GM19463 (cell line): Measurements from ENCODE around the gene SOWAHA.

Experiments
- ATAC-seq: cut with Tn5 transposase; IDR thresholded peaks from one replicate; pipeline ENCODE4 v1.9.1; 2021; ENCODE audit warnings: mild to moderate bottlenecking, moderate library complexity; ENCODE audit not compliant: unreplicated experiment

SOWAHA gene

GRCh38 chr5:132825033-132825833 is 12.1 kb downstream of the SOWAHA start:
- ATAC-seq, result no peak

- ATAC-seq, result no peak
Measured at GRCh38 chr5:132825834-132826391, 12.8 kb downstream of the SOWAHA start.

DNA sequence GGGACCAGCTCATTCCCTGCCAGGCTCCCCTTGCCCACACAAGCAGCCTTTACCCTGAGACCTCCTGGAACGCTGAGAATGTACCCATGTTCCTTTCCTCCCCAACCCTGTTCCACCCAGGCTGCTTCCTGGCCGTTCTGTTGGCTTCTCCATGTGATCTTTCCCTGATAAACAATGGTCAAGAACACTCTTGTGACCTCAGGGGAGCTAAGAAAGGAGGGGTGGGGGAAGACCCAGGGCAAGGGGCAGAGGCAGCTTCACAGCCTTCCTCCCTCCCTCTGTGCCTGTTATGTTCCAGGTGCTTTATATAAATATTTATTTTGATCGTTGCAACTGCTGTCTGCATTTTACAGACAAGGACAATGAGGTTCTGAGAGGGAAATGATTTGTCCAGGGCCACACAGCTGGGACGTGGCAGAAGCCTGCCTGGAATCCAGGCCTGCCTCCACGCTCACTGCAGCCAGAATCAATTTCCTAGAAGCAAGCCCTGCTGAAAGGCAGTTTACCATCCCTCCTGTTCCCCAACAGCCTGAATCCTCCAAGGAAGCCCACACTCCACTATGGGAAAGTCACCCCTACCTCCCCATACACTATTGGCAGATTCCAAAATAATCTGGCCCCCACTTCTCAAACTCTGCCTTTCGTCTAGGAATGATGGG is 13.5 kb downstream of the SOWAHA start:
- no peak for ATAC-seq

DNA sequence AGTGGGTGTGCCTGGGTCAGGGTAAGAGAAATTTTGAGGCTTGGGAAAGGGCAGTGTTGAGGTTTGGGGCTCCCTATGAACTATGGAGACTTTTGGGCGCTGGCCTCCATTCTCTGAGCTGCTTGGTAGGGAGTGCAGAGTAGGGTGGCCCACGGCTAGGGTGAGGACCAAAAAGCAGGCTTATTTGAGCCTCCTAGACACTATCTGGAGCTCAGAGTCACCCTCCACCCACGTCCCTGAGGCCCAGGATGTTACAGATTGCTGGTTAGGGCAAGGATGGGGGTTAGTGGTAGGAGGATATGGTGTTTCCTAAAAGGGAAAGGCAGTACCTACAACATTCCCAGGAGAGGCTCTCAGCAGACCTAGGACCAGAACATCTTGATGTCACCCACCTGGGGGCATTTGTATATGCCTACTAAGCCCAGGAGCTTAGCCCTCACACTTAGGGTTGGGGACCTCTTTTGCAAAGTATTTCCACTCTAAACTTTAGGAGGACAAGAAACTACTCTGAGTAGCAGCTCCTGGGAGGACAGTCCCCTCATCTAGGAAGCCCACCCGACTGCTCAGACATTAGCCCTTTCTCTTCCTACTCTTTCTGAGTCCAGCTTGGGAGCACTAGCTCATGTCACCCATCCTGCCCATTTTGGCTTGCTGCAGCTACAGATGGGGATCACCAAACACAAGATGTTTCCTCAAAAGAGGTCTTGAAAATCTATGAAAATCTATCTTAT is 15.0 kb downstream of the SOWAHA start:
- ATAC-seq, result no peak

- no peak for ATAC-seq
Measured at GRCh38 chr5:132828846-132829494, 15.9 kb downstream of the SOWAHA start.

DNA sequence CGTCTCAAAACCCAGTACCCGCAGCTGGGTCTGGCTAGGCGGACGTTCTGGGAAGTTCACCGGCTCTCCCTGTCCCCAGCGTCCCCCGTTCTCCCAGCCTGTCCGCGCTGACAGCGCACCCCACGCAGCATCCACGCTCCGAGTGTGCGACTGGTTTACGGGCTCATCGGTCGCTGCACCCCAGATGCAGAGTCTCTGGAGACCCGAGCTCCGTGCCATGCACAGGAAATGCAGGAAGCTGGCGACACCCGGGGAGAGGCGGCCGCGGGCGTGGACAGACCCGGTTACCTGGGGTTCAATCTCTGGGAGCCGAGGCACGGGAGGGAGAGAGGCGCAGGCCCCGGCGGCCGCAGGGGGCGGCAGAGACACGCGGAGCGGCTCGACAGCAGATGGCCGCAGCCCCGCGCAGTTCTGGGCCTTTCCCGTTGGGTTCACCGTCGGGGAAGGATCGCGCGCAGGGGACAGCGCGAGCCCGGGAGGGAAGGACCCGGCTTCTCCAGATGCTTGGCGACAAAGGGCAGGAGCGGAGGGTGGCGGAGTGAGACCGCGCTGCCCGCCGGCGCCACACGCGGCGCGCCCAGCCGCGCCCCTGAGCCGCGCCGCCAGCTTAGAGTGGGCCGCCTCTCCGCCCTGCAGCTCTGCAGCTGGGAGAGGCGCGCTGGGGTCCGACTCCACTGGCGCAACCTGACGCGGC is 16.8 kb downstream of the SOWAHA start:
- peak; percentile 78 for ATAC-seq

DNA sequence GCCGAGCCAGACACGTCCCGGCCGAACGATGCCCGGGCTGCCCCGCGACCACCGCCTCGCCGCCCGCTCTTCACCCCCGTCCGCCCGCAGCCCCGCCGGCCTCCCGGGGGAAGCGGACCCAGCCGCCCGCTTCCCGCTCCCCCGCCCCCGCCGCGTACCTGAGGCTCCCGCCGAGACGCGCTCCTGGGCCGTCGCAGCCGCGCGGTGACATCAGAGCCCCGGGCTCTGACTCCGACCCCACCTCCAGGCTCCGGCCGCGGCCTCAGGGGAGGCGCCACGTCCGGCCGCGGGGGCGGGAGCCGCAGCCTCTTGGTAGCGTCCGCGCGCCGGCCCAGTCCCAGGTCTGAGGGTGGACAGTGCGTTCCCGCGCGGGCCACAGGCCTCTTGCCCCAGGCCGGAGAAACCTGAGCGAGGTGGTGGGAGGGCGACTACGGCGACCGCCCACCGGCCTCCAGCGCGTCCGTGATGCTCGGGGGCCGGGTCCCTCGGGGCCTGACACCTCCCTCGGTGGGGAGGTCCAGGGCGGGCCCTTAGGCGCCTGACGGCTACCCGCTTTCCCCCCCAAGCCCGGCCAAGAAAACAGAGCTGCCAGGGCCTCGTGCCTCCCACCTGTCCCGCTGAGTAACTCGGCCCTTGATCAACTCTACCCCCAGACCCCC is 17.5 kb downstream of the SOWAHA start, which contains the start of gene SHROOM1:
Gene SHROOM1 (minus strand): TSS at position 212 of the 659 bp plus-strand sequence. CDS start 4,507 bp downstream, outside the sequence.
- peak; percentile 77 for ATAC-seq

- no peak for ATAC-seq
Measured at GRCh38 chr5:132831095-132831860, 18.2 kb downstream of the SOWAHA start.

DNA sequence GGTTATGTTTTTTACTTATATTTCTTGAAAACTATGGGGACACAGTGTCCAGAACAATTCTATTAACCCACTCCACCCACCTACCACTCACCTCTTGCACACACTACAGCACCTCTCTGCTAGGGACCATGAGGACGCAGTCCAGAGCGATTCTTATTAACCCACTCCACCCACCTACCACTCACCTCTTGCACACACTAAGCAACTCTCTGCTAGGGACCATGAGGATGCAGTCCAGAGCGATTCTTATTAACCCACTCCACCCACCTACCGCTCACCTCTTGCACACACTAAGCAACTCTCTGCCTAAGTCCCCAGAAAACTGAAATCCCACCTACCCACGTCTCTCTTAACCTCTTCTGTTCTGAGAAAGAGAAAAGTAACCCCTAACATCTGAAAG is 19.5 kb downstream of the SOWAHA start:
- no peak for ATAC-seq

DNA sequence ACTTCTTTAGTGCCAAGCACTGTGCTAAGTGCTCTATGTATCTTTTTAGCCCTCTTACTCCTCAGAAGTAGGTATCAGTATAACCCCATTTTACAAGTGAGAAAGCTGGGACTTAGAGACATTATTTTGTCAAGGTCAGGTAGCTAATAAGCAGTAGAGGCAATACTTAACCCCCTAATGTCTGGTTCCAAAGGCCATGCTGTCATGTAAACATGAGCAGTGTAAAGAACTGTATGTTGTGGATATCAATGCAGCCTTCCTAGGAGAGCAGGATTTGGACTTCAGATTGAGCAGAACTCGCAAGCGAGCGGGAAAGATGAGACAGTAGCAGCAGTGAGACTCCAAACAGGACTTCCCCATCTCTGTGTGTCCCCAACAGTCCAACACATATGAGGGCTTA is 21.0 kb downstream of the SOWAHA start:
- no peak for ATAC-seq

DNA sequence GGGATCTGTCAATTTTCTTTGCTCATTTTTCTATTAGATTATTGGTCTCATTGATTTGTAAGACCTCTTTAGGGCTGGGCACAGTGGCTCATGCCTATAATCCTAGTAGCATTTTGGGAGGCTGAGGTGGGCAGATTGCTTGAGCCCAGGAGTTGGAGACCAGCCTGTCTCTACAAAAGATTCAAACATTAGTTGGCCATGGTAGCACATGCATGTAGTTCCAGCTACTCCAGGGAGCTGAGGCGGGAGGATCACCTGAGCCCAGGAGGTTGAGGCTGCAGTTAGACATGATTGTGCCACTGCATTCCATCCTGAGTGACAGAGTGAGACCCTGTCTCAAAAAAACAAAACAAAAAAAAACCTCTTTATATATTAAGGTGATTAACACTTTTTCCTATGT is 23.8 kb downstream of the SOWAHA start:
- no peak for ATAC-seq

DNA sequence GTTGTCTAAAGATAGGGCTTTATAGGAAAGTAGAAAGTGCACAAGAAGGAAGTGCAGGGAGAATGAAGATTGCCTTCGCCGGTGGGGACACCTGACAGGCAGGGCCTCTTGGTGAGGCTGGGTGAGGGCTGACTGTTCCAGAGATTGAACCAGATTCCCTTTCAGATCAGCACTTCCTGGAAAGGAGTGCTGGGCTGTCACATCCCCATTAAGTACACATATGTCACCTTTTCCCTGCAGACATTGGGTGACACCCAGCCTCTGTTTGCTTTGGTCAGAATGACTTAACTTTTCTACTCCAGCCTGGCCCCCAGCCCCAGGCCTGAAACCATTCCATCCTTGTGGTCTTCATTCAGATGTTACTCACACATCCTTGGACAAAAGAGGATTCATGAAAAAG is 24.8 kb downstream of the SOWAHA start:
- ATAC-seq, result no peak

DNA sequence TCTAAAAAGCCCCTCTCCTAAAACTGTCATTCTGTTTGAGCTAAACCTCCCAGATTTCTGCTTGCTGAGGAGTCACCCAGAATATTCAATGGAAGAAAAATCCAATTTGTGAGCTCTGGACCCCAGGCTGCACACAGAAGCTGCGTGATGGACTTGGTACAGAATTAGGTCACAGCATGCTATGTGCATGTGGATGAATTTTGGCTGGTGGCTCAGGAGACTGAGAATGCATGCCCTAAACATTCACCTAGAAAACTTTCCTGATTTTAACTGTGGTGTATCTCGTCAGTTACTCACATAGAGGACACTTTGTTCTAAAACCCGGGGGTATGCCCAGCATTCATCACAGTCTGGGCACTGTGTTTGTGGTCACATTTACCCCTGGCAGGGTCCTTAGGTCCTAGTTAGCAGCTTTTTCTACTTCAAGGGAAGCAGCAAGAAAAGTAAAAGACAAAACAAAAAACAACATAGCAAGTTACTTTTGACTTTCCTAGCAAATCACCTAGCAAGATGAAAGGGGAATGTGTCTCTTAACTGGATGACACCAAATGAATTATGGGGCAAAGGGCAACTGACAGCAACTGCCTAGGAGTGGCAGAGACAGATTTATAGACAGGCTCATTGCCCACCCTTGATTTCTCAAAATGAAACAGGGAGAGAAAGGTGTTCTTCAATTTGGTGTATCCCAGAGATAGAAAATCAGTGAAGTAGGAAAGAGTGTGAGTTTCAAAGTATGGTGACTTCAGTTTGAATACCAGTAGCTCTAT is 25.6 kb downstream of the SOWAHA start:
- no peak for ATAC-seq

DNA sequence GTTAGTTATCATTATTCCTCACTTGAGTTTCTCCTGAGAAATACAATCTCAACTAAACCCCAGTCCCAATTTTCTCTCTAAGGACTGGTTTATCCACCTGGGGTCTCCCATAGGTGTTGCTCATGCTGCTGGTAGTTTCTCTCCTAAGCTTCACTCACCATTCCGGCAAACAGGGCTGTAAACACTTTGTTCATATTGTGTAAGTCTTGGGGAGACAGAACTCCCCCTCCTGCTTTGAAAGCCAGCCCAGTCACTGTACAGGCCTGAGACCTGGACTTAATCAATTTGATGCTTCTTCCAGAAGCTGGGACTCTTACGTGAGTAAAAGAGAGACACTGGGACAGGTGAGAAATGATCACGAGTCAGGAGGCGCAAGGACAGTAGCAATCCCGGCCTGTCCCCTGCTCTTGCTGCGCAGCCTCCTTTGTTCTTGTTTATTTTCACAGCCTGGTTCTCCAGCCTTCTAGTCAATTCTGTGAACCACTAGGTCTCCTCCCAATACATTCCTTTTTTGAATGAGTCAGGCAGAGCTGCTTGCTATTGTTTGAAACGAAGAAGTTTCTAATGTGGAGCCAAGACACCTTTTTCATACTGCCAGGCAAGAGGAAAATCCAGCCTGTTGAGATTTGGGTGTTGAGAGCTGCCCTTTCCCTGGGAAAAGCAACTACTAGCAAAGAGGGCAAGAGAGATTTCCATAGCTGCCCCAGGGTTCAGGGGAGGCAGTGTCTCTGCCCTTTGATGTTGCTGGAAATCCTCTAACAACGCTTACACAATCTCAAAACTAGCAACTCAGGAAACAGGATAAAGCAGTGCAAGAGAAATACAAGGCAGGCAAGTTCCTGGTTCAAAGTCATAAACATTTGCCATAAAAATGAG is 26.6 kb downstream of the SOWAHA start:
- ATAC-seq, result no peak

DNA sequence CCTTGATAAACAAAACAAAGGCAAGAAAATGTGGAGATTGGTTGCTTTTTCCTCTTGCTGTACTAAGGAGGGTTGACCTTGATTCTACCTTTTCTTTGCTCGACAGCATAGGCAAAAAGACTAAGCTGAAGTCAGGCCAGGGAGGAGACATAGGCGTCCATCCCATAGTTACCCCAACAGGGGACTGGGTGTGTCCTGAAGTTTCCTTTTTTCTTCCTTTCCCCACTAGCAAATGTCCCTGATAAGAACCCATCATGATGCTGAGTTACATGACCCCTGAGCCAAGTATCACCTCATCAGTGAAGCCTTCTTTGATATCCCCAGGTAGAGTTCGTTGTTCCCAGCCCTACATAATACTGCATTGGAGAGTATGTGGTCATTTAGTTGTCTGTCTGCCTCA is 27.2 kb downstream of the SOWAHA start:
- ATAC-seq, result no peak

DNA sequence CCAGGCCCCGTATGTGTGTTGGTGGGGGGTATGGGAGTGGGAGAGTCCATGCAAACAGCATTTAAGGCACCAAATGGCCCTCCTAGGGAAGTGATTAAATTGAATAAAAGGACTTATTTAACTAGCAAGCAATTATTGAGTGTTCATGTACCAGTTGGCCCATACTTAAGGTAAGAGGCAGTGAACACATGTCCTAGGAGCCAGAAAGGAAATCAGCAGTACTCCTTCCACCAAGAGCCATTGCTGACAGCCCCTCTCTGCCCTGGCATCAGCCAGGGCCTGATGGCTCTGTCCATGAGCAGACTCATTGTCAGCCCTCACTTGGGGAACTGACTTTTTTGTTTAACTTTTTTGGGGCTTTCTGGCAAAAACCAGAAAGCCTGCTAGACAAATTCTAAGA is 27.8 kb downstream of the SOWAHA start:
- no peak for ATAC-seq

- no peak for ATAC-seq
Measured at GRCh38 chr5:132841305-132841704, 28.2 kb downstream of the SOWAHA start.
